ENCODE measurements around the gene KLF7. TPM values are rescaled to one million over a fixed set of nuclear protein-coding genes. Genes with fewer than 3 reads are reported as not detected.

KLF7 gene
- total RNA-seq, 1 donor: 31.1 TPM

- peaks cover 51% of the 10 kb centered on the region for H3K36me3 ChIP-seq (ENCODE audit: insufficient read depth, low read length)
- no peak for TF ChIP-seq CTCF (IDR thresholded peaks at IDR 0.05; ENCODE audit: extremely low read depth, low read depth, low read length)
- no peak overlapping the region for H3K27ac ChIP-seq (ENCODE audit: low read depth, low read length)
- H3K27me3 ChIP-seq (ENCODE audit: insufficient read depth, low read length): no peaks in the 10 kb centered on the region
- no peak overlapping the region for H2AFZ ChIP-seq (ENCODE audit: low read length)
- H3K4me1 ChIP-seq (ENCODE audit: insufficient read depth, low read length): no peaks in the 10 kb centered on the region
- H3K79me2 ChIP-seq (ENCODE audit: insufficient read depth, low read length): peaks cover 99% of the 10 kb centered on the region
- DNase-seq (ENCODE audit: insufficient read length, low spot score, missing footprints): no peak
- H4K20me1 ChIP-seq (ENCODE audit: insufficient read depth, low read length): peaks cover 76% of the 10 kb centered on the region
- no peaks in the 10 kb centered on the region for H3K9me3 ChIP-seq (ENCODE audit: low read depth, low read length)
- no peak overlapping the region for H3K4me3 ChIP-seq (ENCODE audit: insufficient read depth, low read length)
- no peak overlapping the region for H3K4me2 ChIP-seq (ENCODE audit: insufficient read depth, low read length)
Observed at GRCh38 chr2:207111757-207112156, 54.0 kb downstream of the KLF7 start.

GRCh38 chr2:207110715-207111114 is 55.0 kb downstream of the KLF7 start:
- Histone ChIP-seq H4K20me1 (ENCODE audit: insufficient read depth, low read length) (peaks cover 69% of the 10 kb centered on the region), H3K27ac (ENCODE audit: low read depth, low read length) (no peak overlapping the region), H3K4me1 (ENCODE audit: insufficient read depth, low read length) (no peaks in the 10 kb centered on the region), H2AFZ (ENCODE audit: low read length) (no peak overlapping the region), H3K9me3 (ENCODE audit: low read depth, low read length) (no peaks in the 10 kb centered on the region), H3K79me2 (ENCODE audit: insufficient read depth, low read length) (peaks cover 97% of the 10 kb centered on the region), H3K27me3 (ENCODE audit: insufficient read depth, low read length) (no peaks in the 10 kb centered on the region), H3K36me3 (ENCODE audit: insufficient read depth, low read length) (peaks cover 61% of the 10 kb centered on the region), H3K4me3 (ENCODE audit: insufficient read depth, low read length) (no peak overlapping the region), H3K4me2 (ENCODE audit: insufficient read depth, low read length) (no peak overlapping the region)
- DNase-seq (ENCODE audit: insufficient read length, low spot score, missing footprints): no peak
- TF ChIP-seq CTCF (IDR thresholded peaks at IDR 0.05; ENCODE audit: extremely low read depth, low read depth, low read length): no peak

GRCh38 chr2:207110310-207110709 is 55.4 kb downstream of the KLF7 start:
- Histone ChIP-seq H3K4me1 (ENCODE audit: insufficient read depth, low read length) (no peaks in the 10 kb centered on the region), H4K20me1 (ENCODE audit: insufficient read depth, low read length) (peaks cover 70% of the 10 kb centered on the region), H3K36me3 (ENCODE audit: insufficient read depth, low read length) (peaks cover 65% of the 10 kb centered on the region), H3K4me2 (ENCODE audit: insufficient read depth, low read length) (no peak overlapping the region), H3K27me3 (ENCODE audit: insufficient read depth, low read length) (no peaks in the 10 kb centered on the region), H3K4me3 (ENCODE audit: insufficient read depth, low read length) (no peak overlapping the region), H2AFZ (ENCODE audit: low read length) (no peak overlapping the region), H3K79me2 (ENCODE audit: insufficient read depth, low read length) (peaks cover 97% of the 10 kb centered on the region), H3K27ac (ENCODE audit: low read depth, low read length) (no peak overlapping the region), H3K9me3 (ENCODE audit: low read depth, low read length) (no peaks in the 10 kb centered on the region)
- TF ChIP-seq CTCF (IDR thresholded peaks at IDR 0.05; ENCODE audit: extremely low read depth, low read depth, low read length): no peak
- DNase-seq (ENCODE audit: insufficient read length, low spot score, missing footprints): no peak

- TF ChIP-seq CTCF (IDR thresholded peaks at IDR 0.05; ENCODE audit: extremely low read depth, low read depth, low read length): no peak
- Histone ChIP-seq H4K20me1 (ENCODE audit: insufficient read depth, low read length) (peaks cover 69% of the 10 kb centered on the region), H2AFZ (ENCODE audit: low read length) (no peak overlapping the region), H3K36me3 (ENCODE audit: insufficient read depth, low read length) (peaks cover 65% of the 10 kb centered on the region), H3K27me3 (ENCODE audit: insufficient read depth, low read length) (no peaks in the 10 kb centered on the region), H3K9me3 (ENCODE audit: low read depth, low read length) (no peaks in the 10 kb centered on the region), H3K27ac (ENCODE audit: low read depth, low read length) (no peak overlapping the region), H3K79me2 (ENCODE audit: insufficient read depth, low read length) (peaks cover 97% of the 10 kb centered on the region), H3K4me3 (ENCODE audit: insufficient read depth, low read length) (no peak overlapping the region), H3K4me2 (ENCODE audit: insufficient read depth, low read length) (no peak overlapping the region), H3K4me1 (ENCODE audit: insufficient read depth, low read length) (no peaks in the 10 kb centered on the region)
- no peak for DNase-seq (ENCODE audit: insufficient read length, low spot score, missing footprints)
Observed at GRCh38 chr2:207109768-207110167, 56.0 kb downstream of the KLF7 start.

Measured in osteoblast (primary cell).